SIG-M5 treated with dmso at 0.1 percent for 504 hours (cell line): ENCODE measurements around the gene LRIT3.

Experiments
- DNase-seq: peaks from one replicate; lab custom pipeline; 2025; ENCODE audit not compliant: unreplicated experiment; lab: John Stamatoyannopoulos, UW

Gene LRIT3

GRCh38 chr4:109890076-109890475, 42.2 kb downstream of the LRIT3 start:
- DNase-seq, result no peak

GRCh38 chr4:109902559-109903251, 54.8 kb downstream of the LRIT3 start:
- DNase-seq, result no peak

GRCh38 chr4:109908731-109909130, 60.8 kb downstream of the LRIT3 start:
- no peak for DNase-seq

- no peak for DNase-seq
These were observed 62.3 kb downstream of the LRIT3 start for GRCh38 chr4:109910256-109910655.

GRCh38 chr4:109912706-109913595, 65.0 kb downstream of the LRIT3 start, which contains the start of gene EGF:
TSS of gene EGF (plus strand) at chr4:109912883. CDS start at chr4:109913336, 453 bp downstream.
- DNase-seq, result no peak

GRCh38 chr4:109913596-109914241, 65.8 kb downstream of the LRIT3 start:
- DNase-seq, result no peak

- DNase-seq, result no peak
These were observed 66.4 kb downstream of the LRIT3 start for GRCh38 chr4:109914322-109914721.

- DNase-seq, result no peak
These were observed 67.6 kb downstream of the LRIT3 start for GRCh38 chr4:109915385-109916026.

GRCh38 chr4:109916027-109916409, 68.1 kb downstream of the LRIT3 start:
- no peak for DNase-seq

- DNase-seq, result peak; percentile 3
These were observed 73.5 kb downstream of the LRIT3 start for GRCh38 chr4:109921384-109921808.
